Loucy (cell line): ENCODE data around the gene TBC1D2.

Experiments used
- H2AFZ ChIP-seq: fragments of 200-600 bp; sonication (generic); 2 replicates; pipeline ENCODE4 v1.6.0; 2016; ENCODE audit warnings: antibody characterized with exemption, mild to moderate bottlenecking, low read length, moderate library complexity
- H3F3A ChIP-seq: fragments of 200-600 bp; 2 replicates; pipeline ENCODE4 v1.6.0; 2016; ENCODE audit warnings: antibody characterized with exemption, low read depth, mild to moderate bottlenecking
- H3K27me3 ChIP-seq: fragments of 200-600 bp; sonication (generic); 2 replicates; pipeline ENCODE4 v1.6.1; 2014; ENCODE audit warnings: low read length, mild to moderate bottlenecking; ENCODE audit not compliant: insufficient read depth, poor library complexity, severe bottlenecking
- H3K36me3 ChIP-seq: fragments of 200-600 bp; sonication (generic); 2 replicates; pipeline ENCODE4 v1.6.1; 2016; ENCODE audit warnings: low read length; ENCODE audit not compliant: insufficient read depth
- H3K4me1 ChIP-seq: fragments of 200-600 bp; sonication (generic); 2 replicates; pipeline ENCODE4 v1.5.1; 2014; ENCODE audit warnings: low read length, mild to moderate bottlenecking; ENCODE audit not compliant: insufficient read depth, poor library complexity, severe bottlenecking
- H3K4me2 ChIP-seq: fragments of 200-600 bp; sonication (generic); 2 replicates; pipeline ENCODE4 v1.6.0; 2014; ENCODE audit warnings: antibody characterized with exemption, low read length, low read depth, mild to moderate bottlenecking; ENCODE audit not compliant: poor library complexity, severe bottlenecking
- H3K4me3 ChIP-seq: fragments of 200-600 bp; sonication (generic); 2 replicates; pipeline ENCODE4 v1.5.1; 2014; ENCODE audit warnings: low read length, mild to moderate bottlenecking, mixed read lengths; ENCODE audit not compliant: poor library complexity, severe bottlenecking
- H3K79me2 ChIP-seq: fragments of 200-600 bp; sonication (generic); 2 replicates; pipeline ENCODE4 v1.6.1; 2014; ENCODE audit warnings: low read length; ENCODE audit not compliant: insufficient read depth
- H3K9ac ChIP-seq: fragments of 200-600 bp; sonication (generic); 2 replicates; pipeline ENCODE4 v1.6.0; 2014; ENCODE audit warnings: mild to moderate bottlenecking, low read depth, low read length, moderate library complexity; ENCODE audit not compliant: poor library complexity, severe bottlenecking
- H3K9me2 ChIP-seq: fragments of 200-600 bp; sonication (generic); replicated peaks from 2 replicates; pipeline ENCODE4 v1.6.1; 2016; ENCODE audit warnings: low read depth, low read length, mixed read lengths
- H3K9me3 ChIP-seq: fragments of 200-600 bp; sonication (generic); 2 replicates; pipeline ENCODE4 v1.6.1; 2014; ENCODE audit warnings: mild to moderate bottlenecking, antibody characterized with exemption, low read length, low read depth; ENCODE audit not compliant: insufficient read depth
- H4K20me1 ChIP-seq: fragments of 200-600 bp; sonication (generic); 2 replicates; pipeline ENCODE4 v1.6.0; 2014; ENCODE audit warnings: antibody characterized with exemption, low read length, mild to moderate bottlenecking; ENCODE audit not compliant: insufficient read depth, poor library complexity, severe bottlenecking
- EZH2phosphoT487 ChIP-seq: fragments of 200-600 bp; IDR thresholded peaks from 2 replicates; pipeline ENCODE4 v1.6.1; 2018; ENCODE audit warnings: antibody characterized with exemption, mild to moderate bottlenecking, moderate library complexity, borderline replicate concordance
- TF ChIP-seq, protein P1 (sequence below): fragments of 200-600 bp; sonication (generic); conservative IDR thresholded peaks from 2 replicates; pipeline ENCODE4 v1.5.1; 2014; ENCODE audit warnings: mild to moderate bottlenecking, antibody characterized with exemption, low read length

Gene TBC1D2

DNA sequence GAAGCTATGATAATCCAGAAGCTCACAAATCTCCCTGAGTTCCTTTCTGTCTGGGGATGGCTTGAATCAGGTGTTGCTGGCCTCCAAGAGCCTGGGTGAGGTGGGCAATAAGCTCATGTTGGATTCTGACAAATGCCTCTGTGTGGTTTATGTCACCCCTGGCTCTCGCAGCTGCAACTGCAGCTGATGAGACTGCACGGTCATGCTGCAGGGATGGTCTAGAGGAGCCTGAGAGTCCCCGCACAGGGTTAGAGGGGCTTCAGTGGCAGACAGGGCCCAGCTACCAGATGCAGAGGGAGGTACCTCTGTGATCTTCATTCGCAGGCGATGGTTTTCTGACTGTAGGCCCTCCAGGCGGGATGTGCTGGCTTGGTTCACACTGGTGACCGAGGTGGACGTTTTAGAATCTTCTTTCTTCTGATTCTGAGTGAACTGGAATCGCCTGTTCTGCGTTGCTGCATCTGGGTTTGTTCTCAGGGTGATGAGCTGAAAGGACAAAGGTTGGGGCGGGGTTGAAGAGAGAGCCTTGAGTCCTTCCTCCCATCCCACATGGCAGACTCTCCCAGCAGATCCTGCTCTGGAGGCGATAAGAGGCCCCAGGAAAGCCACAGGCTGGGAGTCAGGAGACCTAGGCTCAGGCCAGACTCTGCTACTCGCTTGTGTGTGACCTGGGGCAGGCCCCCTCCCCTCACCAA is 47.6 kb upstream of the TBC1D2 start:
- no peaks in the 10 kb centered on the region for H3F3A ChIP-seq
- no peak overlapping the region for H3K9ac ChIP-seq
- no peaks in the 10 kb centered on the region for H3K27me3 ChIP-seq
- no peak for TF ChIP-seq EZH2phosphoT487
- TF ChIP-seq, protein P1, sequence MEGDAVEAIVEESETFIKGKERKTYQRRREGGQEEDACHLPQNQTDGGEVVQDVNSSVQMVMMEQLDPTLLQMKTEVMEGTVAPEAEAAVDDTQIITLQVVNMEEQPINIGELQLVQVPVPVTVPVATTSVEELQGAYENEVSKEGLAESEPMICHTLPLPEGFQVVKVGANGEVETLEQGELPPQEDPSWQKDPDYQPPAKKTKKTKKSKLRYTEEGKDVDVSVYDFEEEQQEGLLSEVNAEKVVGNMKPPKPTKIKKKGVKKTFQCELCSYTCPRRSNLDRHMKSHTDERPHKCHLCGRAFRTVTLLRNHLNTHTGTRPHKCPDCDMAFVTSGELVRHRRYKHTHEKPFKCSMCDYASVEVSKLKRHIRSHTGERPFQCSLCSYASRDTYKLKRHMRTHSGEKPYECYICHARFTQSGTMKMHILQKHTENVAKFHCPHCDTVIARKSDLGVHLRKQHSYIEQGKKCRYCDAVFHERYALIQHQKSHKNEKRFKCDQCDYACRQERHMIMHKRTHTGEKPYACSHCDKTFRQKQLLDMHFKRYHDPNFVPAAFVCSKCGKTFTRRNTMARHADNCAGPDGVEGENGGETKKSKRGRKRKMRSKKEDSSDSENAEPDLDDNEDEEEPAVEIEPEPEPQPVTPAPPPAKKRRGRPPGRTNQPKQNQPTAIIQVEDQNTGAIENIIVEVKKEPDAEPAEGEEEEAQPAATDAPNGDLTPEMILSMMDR = no peak
- H3K4me2 ChIP-seq = no peak overlapping the region
- H3K79me2 ChIP-seq = no peaks in the 10 kb centered on the region
- no peak overlapping the region for H3K4me3 ChIP-seq
- H4K20me1 ChIP-seq = no peaks in the 10 kb centered on the region
- no peaks in the 10 kb centered on the region for H3K36me3 ChIP-seq
- H3K9me3 ChIP-seq = no peaks in the 10 kb centered on the region
- no peak overlapping the region for H2AFZ ChIP-seq
- no peaks in the 10 kb centered on the region for H3K4me1 ChIP-seq
- no peaks in the 10 kb centered on the region for H3K9me2 ChIP-seq

DNA sequence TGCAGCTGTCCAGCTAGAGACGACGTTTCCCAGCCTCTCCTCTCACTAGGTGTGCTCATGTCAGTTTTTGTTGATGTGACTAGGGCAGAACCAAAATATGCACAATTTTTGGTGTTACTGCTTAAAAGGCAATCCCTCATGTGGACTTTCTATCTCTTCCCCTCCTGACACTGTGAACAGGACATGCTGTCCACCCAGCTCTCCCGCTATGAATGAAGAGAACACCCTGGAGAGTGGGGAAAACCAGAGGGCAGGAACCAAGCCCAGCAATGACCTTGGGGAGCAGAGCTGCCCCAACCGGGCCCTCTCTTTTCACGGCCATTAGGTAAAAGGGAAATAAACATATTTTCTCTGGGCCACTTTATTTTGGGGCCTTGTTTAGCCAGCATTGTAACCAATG is 46.7 kb upstream of the TBC1D2 start:
- Histone ChIP-seq H3K9me2 (no peaks in the 10 kb centered on the region), H3K4me3 (no peak overlapping the region), H3K9ac (no peak overlapping the region), H3K4me1 (no peaks in the 10 kb centered on the region), H3K27me3 (no peaks in the 10 kb centered on the region), H2AFZ (no peak overlapping the region), H4K20me1 (no peaks in the 10 kb centered on the region), H3K9me3 (no peaks in the 10 kb centered on the region), H3K36me3 (no peaks in the 10 kb centered on the region), H3K79me2 (no peaks in the 10 kb centered on the region), H3K4me2 (no peak overlapping the region), H3F3A (no peaks in the 10 kb centered on the region)
- TF ChIP-seq EZH2phosphoT487 = no peak
- TF ChIP-seq, protein P1 = no peak

DNA sequence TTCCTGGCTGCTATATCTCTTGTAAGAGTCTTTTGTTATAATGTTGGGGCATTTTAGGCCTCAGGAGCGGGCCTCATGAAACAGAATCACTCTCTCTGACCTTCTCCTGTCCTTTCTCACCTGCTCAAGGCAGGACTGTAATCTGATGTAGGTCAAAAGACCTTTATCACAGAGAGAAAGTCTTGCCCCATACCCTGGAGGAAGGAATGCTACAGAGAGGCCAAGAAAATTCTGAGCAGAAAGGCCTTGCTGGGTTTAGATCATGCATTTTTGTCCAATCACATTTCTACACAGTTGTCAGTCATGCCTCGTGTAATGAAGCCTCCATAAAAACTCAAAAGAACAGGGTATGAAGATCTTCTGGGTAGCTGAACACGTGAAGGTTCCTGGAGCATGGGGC is 45.2 kb upstream of the TBC1D2 start:
- H3K9ac ChIP-seq = no peak overlapping the region
- no peak for TF ChIP-seq EZH2phosphoT487
- TF ChIP-seq, protein P1 = no peak
- no peak overlapping the region for H3K4me2 ChIP-seq
- H3K79me2 ChIP-seq = no peaks in the 10 kb centered on the region
- no peaks in the 10 kb centered on the region for H3K9me2 ChIP-seq
- H3K4me3 ChIP-seq = no peak overlapping the region
- H3K27me3 ChIP-seq = no peaks in the 10 kb centered on the region
- no peaks in the 10 kb centered on the region for H4K20me1 ChIP-seq
- no peaks in the 10 kb centered on the region for H3K9me3 ChIP-seq
- no peaks in the 10 kb centered on the region for H3F3A ChIP-seq
- no peaks in the 10 kb centered on the region for H3K36me3 ChIP-seq
- no peaks in the 10 kb centered on the region for H3K4me1 ChIP-seq
- no peak overlapping the region for H2AFZ ChIP-seq
